Naive thymus-derived CD4-positive, alpha-beta T cell (primary cell): ENCODE results near the gene DAAM1. TPM values are rescaled to one million over a fixed set of nuclear protein-coding genes. Genes with fewer than 3 reads are reported as not detected.

Experiments
- ATAC-seq: fragments of 150-1000 bp; cut with Tn5 transposase; 2 replicates; pipeline ENCODE4 v1.10.0; 2021; ENCODE audit warnings: mild to moderate bottlenecking, moderate library complexity
- CTCF ChIA-PET: fragments of 350-600 bp; sonication (Branson Sonifier 250); formaldehyde crosslinking; loops from one replicate; lab custom pipeline; 2021; ENCODE audit warnings: antibody characterized with exemption; lab: Charles Lee
- POLR2A ChIA-PET: fragments of 350-600 bp; sonication (Branson Sonifier 250); formaldehyde crosslinking; loops from one replicate; lab custom pipeline; 2021; ENCODE audit warnings: antibody characterized with exemption, inconsistent platforms; lab: Charles Lee
- DNase-seq, 9 donors: peaks; one replicate each; pipeline versions ENCODE4 v3.0.0 to v3.0.0-alpha.2; 2020 to 2022; ENCODE audit warnings: mixed read lengths in 1 of 9
- H3K27ac ChIP-seq: one replicate; pipeline ENCODE4 v1.7.0; 2013; ENCODE audit warnings: mild to moderate bottlenecking, low read depth, low read length, moderate library complexity
- H3K27me3 ChIP-seq, 2 donors: one replicate each; pipeline ENCODE4 v1.7.0; 2013; ENCODE audit warnings: low read length in 2 of 2, mild to moderate bottlenecking in 2 of 2, moderate library complexity in 2 of 2; ENCODE audit not compliant: control insufficient read depth in 2 of 2, insufficient read depth in 2 of 2
- H3K36me3 ChIP-seq, 3 experiments: 1 replicate in 2 of 3; 2 replicates in 1 of 3; pipeline ENCODE4 v1.7.0; 2013; ENCODE audit warnings: low read length in 3 of 3, mild to moderate bottlenecking in 3 of 3, moderate library complexity in 1 of 3; ENCODE audit not compliant: insufficient read depth in 3 of 3, control insufficient read depth in 2 of 3
- H3K4me1 ChIP-seq, 2 donors: one replicate each; pipeline ENCODE4 v1.7.0; 2013; ENCODE audit warnings: low read length in 2 of 2, mild to moderate bottlenecking in 2 of 2, moderate library complexity in 1 of 2; ENCODE audit not compliant: control insufficient read depth in 2 of 2, insufficient read depth in 2 of 2
- H3K4me3 ChIP-seq: 2 replicates; pipeline ENCODE4 v1.7.0; 2013; ENCODE audit warnings: mild to moderate bottlenecking, low read length
- H3K9me3 ChIP-seq, 3 experiments: 1 replicate in 2 of 3; 2 replicates in 1 of 3; pipeline ENCODE4 v1.7.0; 2013; ENCODE audit warnings: low read length in 3 of 3; ENCODE audit not compliant: control insufficient read depth in 2 of 3
- H3K27ac Mint-ChIP-seq, 9 donors: one replicate each; pipeline ENCODE4 v1.8.0; 2020 to 2022; ENCODE audit warnings: mixed read lengths in 9 of 9, mild to moderate bottlenecking in 8 of 9, moderate library complexity in 5 of 9, inconsistent platforms in 2 of 9
- H3K27me3 Mint-ChIP-seq, 5 donors: one replicate each; pipeline ENCODE4 v1.8.0; 2021 to 2022; ENCODE audit warnings: mixed read lengths in 5 of 5, mild to moderate bottlenecking in 1 of 5
- H3K36me3 Mint-ChIP-seq, 5 donors: one replicate each; pipeline ENCODE4 v1.8.0; 2020 to 2022; ENCODE audit warnings: mixed read lengths in 5 of 5, mild to moderate bottlenecking in 3 of 5, inconsistent platforms in 1 of 5
- H3K4me1 Mint-ChIP-seq, 7 donors: one replicate each; pipeline ENCODE4 v1.8.0; 2020 to 2022; ENCODE audit warnings: mixed read lengths in 7 of 7, mild to moderate bottlenecking in 3 of 7, inconsistent platforms in 1 of 7
- H3K4me3 Mint-ChIP-seq, 10 donors: one replicate each; pipeline ENCODE4 v1.8.0; 2020 to 2022; ENCODE audit warnings: mild to moderate bottlenecking in 10 of 10, mixed read lengths in 10 of 10, moderate library complexity in 6 of 10, inconsistent platforms in 2 of 10
- H3K9me3 Mint-ChIP-seq, 11 donors: one replicate each; pipeline ENCODE4 v1.8.0; 2020 to 2022; ENCODE audit warnings: mixed read lengths in 11 of 11, mild to moderate bottlenecking in 4 of 11, inconsistent platforms in 1 of 11, moderate library complexity in 1 of 11
- intact Hi-C, 2 donors: fragments of 100-400 bp; cut with micrococcal nuclease; formaldehyde crosslinking; loops; one replicate each; pipeline ENCODE4 v1.15.1; 2023
- polyA plus RNA-seq, 2 donors: library from polyadenylated mRNA; unstranded; fragments of 300-500 nt; fragmentation: Illumina TruSeq; gene quantifications; one replicate each; pipeline ENCODE4 v1.2.3, GENCODE V29; 2021
- total RNA-seq, 6 experiments: library from RNA in 5 of 6; stranded (reverse) in 5 of 6; gene quantifications; 1 replicate in 5 of 6; 2 replicates in 1 of 6; pipeline ENCODE4 v1.2.3 and lab custom pipeline; 2021 to 2026

The DAAM1 gene
- total and polyA plus RNA-seq, 7 experiments from 2014 or later: 5.5 to 21.0 (median 10.8) TPM

- H3K27me3 Mint-ChIP-seq: peaks cover under 1 to 30% (median 7%) of the 10 kb centered on the region in 5 donors
- ChIA-PET POLR2A (interaction anchor here (1.4 to 1.5 kb wide), 3 partner anchors 13 to 891 kb away, joined by 3 to 7 read pairs (median 4); partner anchors contain the start of genes ARID4A, JKAMP and L3HYPDH), CTCF (interaction anchor here (0.6 to 1.3 kb wide), 3 partner anchors 25 to 64 kb away, joined by 3 read pairs; no protein-coding TSS in a partner anchor)
- H3K27ac ChIP-seq: peak overlapping the region; percentile 91
- DNase-seq: peak in 7 of 9 donors; percentile 26 to 57 (median 34)
- peaks cover 15 to 30% (median 21%) of the 10 kb centered on the region in 7 donors for H3K4me1 Mint-ChIP-seq
- H3K27me3 ChIP-seq: no peaks in the 10 kb centered on the region
- peak overlapping the region; percentile 93 for H3K4me3 ChIP-seq
- H3K9me3 ChIP-seq: no peaks in the 10 kb centered on the region
- H3K27ac Mint-ChIP-seq: peak overlapping the region; percentile 85 to 98 (median 93)
- no peaks in the 10 kb centered on the region for H3K9me3 Mint-ChIP-seq
- ATAC-seq: peak; percentile 10
- H3K36me3 ChIP-seq: peaks cover 0 to 6% (median 0%) of the 10 kb centered on the region in 3 experiments
- H3K4me1 ChIP-seq: peaks cover 0 to 10% of the 10 kb centered on the region in 2 donors
- H3K36me3 Mint-ChIP-seq: peaks cover 0 to 4% (median 0%) of the 10 kb centered on the region in 5 donors
- intact Hi-C loops: loop anchor here (1.0 to 10.0 kb wide), 16 partner anchors 62 to 1920 kb away; partner anchors contain the start of genes AP5M1 (in 1 of the 2), DACT1 (in 1 of the 2), EXOC5 (in 1 of the 2) and MNAT1 (in 1 of the 2)
- H3K4me3 Mint-ChIP-seq: peak overlapping the region; percentile 92 to 100 (median 96)
These were observed 771 bp downstream of the DAAM1 start for GRCh38 chr14:59189091-59189785.

- H3K27ac Mint-ChIP-seq: peak overlapping the region; percentile 85 to 98 (median 93)
- no peaks in the 10 kb centered on the region for H3K9me3 ChIP-seq
- H3K9me3 Mint-ChIP-seq: no peaks in the 10 kb centered on the region
- H3K27me3 Mint-ChIP-seq: peaks cover 0 to 24% (median 5%) of the 10 kb centered on the region in 5 donors
- H3K4me3 Mint-ChIP-seq: peak overlapping the region; percentile 92 to 100 (median 96)
- peak; percentile 4 for ATAC-seq
- intact Hi-C loops: loop anchor here (1.0 to 10.0 kb wide), 16 partner anchors 63 to 1921 kb away; partner anchors contain the start of genes AP5M1 (in 1 of the 2), DACT1 (in 1 of the 2), EXOC5 (in 1 of the 2) and MNAT1 (in 1 of the 2)
- peak; percentile 34 to 76 (median 49) for DNase-seq
- peak overlapping the region; percentile 93 for H3K4me3 ChIP-seq
- ChIA-PET POLR2A (interaction anchor here (1.4 kb wide), 1 partner anchor 14 kb away, joined by 3 read pairs; no protein-coding TSS in a partner anchor), CTCF (interaction anchor here (1.0 kb wide), 1 partner anchor 26 kb away, joined by 3 read pairs; no protein-coding TSS in a partner anchor)
- H3K27me3 ChIP-seq: no peaks in the 10 kb centered on the region
- peaks cover 15 to 30% (median 21%) of the 10 kb centered on the region in 7 donors for H3K4me1 Mint-ChIP-seq
- peaks cover 0 to 4% (median 0%) of the 10 kb centered on the region in 5 donors for H3K36me3 Mint-ChIP-seq
- H3K27ac ChIP-seq: peak overlapping the region; percentile 91
- peaks cover 0 to 6% (median 0%) of the 10 kb centered on the region in 3 experiments for H3K36me3 ChIP-seq
- H3K4me1 ChIP-seq: peaks cover 0 to 10% of the 10 kb centered on the region in 2 donors
These were observed 1.4 kb downstream of the DAAM1 start for GRCh38 chr14:59189786-59190368.

GRCh38 chr14:59190372-59190771 is 1.9 kb downstream of the DAAM1 start:
- Histone ChIP-seq H3K4me1 (peaks cover 0 to 10% of the 10 kb centered on the region in 2 donors), H3K9me3 (no peaks in the 10 kb centered on the region), H3K36me3 (peaks cover 0 to 6% (median 0%) of the 10 kb centered on the region in 3 experiments), H3K4me3 (peak overlapping the region; percentile 93), H3K27ac (peak overlapping the region; percentile 91), H3K27me3 (no peaks in the 10 kb centered on the region)
- DNase-seq (no peak), ATAC-seq (no peak)
- Mint-ChIP-seq H3K4me3 (peak overlapping the region; percentile 92 to 100 (median 96)), H3K4me1 (peaks cover 15 to 30% (median 21%) of the 10 kb centered on the region in 7 donors), H3K9me3 (no peaks in the 10 kb centered on the region), H3K27ac (peak overlapping the region; percentile 85 to 98 (median 93)), H3K27me3 (peaks cover 0 to 20% (median 3%) of the 10 kb centered on the region in 5 donors), H3K36me3 (peaks cover 0 to 4% (median 0%) of the 10 kb centered on the region in 5 donors)
- intact Hi-C loops: no loop called here
- ChIA-PET CTCF (no interaction called here), POLR2A (no interaction called here)

GRCh38 chr14:59195912-59196311 is 7.4 kb downstream of the DAAM1 start:
- DNase-seq: no peak
- Histone ChIP-seq H3K36me3 (no peaks in the 10 kb centered on the region), H3K9me3 (no peaks in the 10 kb centered on the region), H3K4me1 (no peaks in the 10 kb centered on the region), H3K27me3 (no peaks in the 10 kb centered on the region), H3K27ac (no peak overlapping the region), H3K4me3 (no peak overlapping the region)
- CTCF ChIA-PET: no interaction called here
- POLR2A ChIA-PET: no interaction called here
- intact Hi-C loops: no loop called here
- Mint-ChIP-seq H3K4me3 (no peak overlapping the region), H3K4me1 (peaks cover 0 to 12% (median 3%) of the 10 kb centered on the region in 7 donors), H3K9me3 (no peaks in the 10 kb centered on the region), H3K27me3 (no peaks in the 10 kb centered on the region), H3K36me3 (peaks cover 0 to 4% (median 0%) of the 10 kb centered on the region in 5 donors), H3K27ac (no peak overlapping the region)
- ATAC-seq: no peak

- Histone ChIP-seq H3K4me3 (no peak overlapping the region), H3K4me1 (no peaks in the 10 kb centered on the region), H3K27me3 (no peaks in the 10 kb centered on the region), H3K9me3 (no peaks in the 10 kb centered on the region), H3K27ac (no peak overlapping the region), H3K36me3 (no peaks in the 10 kb centered on the region)
- DNase-seq (no peak), ATAC-seq (no peak)
- no peak overlapping the region for H3K27ac Mint-ChIP-seq
- ChIA-PET POLR2A (no interaction called here), CTCF (no interaction called here)
- H3K4me3 Mint-ChIP-seq: no peak overlapping the region
- no peaks in the 10 kb centered on the region for H3K9me3 Mint-ChIP-seq
- H3K36me3 Mint-ChIP-seq: no peaks in the 10 kb centered on the region
- intact Hi-C loops: no loop called here
- no peaks in the 10 kb centered on the region for H3K27me3 Mint-ChIP-seq
- H3K4me1 Mint-ChIP-seq: peaks cover 0 to 14% (median 7%) of the 10 kb centered on the region in 7 donors
These were observed 9.3 kb downstream of the DAAM1 start for GRCh38 chr14:59197695-59198262.

GRCh38 chr14:59199205-59199604 is 10.7 kb downstream of the DAAM1 start:
- ChIA-PET CTCF (no interaction called here), POLR2A (no interaction called here)
- H3K9me3 Mint-ChIP-seq: no peaks in the 10 kb centered on the region
- no peaks in the 10 kb centered on the region for H3K27me3 ChIP-seq
- no peaks in the 10 kb centered on the region for H3K36me3 ChIP-seq
- no peak overlapping the region for H3K27ac Mint-ChIP-seq
- no peak overlapping the region for H3K27ac ChIP-seq
- DNase-seq (no peak), ATAC-seq (no peak)
- no peaks in the 10 kb centered on the region for H3K9me3 ChIP-seq
- intact Hi-C loops: no loop called here
- no peak overlapping the region for H3K4me3 ChIP-seq
- H3K36me3 Mint-ChIP-seq: no peaks in the 10 kb centered on the region
- peaks cover 0 to 14% (median 7%) of the 10 kb centered on the region in 7 donors for H3K4me1 Mint-ChIP-seq
- no peaks in the 10 kb centered on the region for H3K4me1 ChIP-seq
- H3K4me3 Mint-ChIP-seq: no peak overlapping the region
- H3K27me3 Mint-ChIP-seq: no peaks in the 10 kb centered on the region
